HUES48 (cell line): ENCODE results near the gene COMMD10.

Experiments
- H3K27ac ChIP-seq: one replicate; pipeline ENCODE4 v1.7.0; 2013; ENCODE audit warnings: low read depth, low read length, inconsistent platforms
- H3K27me3 ChIP-seq: 2 replicates; pipeline ENCODE4 v1.6.1; 2013; ENCODE audit warnings: mild to moderate bottlenecking, low read length; ENCODE audit not compliant: control insufficient read depth, insufficient read depth
- H3K36me3 ChIP-seq: 2 replicates; pipeline ENCODE4 v1.6.1; 2013; ENCODE audit warnings: low read length; ENCODE audit not compliant: control insufficient read depth, insufficient read depth
- H3K4me1 ChIP-seq: 2 replicates; pipeline ENCODE4 v1.6.1; 2013; ENCODE audit warnings: mild to moderate bottlenecking, low read length; ENCODE audit not compliant: control insufficient read depth, insufficient read depth
- H3K4me3 ChIP-seq: 2 replicates; pipeline ENCODE4 v1.5.1; 2013; ENCODE audit warnings: mild to moderate bottlenecking, low read depth, low read length
- H3K9ac ChIP-seq: 2 replicates; pipeline ENCODE4 v1.6.1; 2013; ENCODE audit warnings: mild to moderate bottlenecking, low read depth, low read length, moderate library complexity
- H3K9me3 ChIP-seq: 2 replicates; pipeline ENCODE4 v1.6.1; 2013; ENCODE audit warnings: low read length; ENCODE audit not compliant: control insufficient read depth, insufficient read depth

The COMMD10 gene

GRCh38 chr5:116308391-116308790 lies 223.6 kb downstream of the COMMD10 start:
- no peak overlapping the region for H3K9ac ChIP-seq
- 0 out of 2 replicates have a peak, but pooled peaks cover 3% of the 10 kb centered on the region for H3K36me3 ChIP-seq
- H3K4me1 ChIP-seq, result peaks cover 7% of the 10 kb centered on the region
- H3K4me3 ChIP-seq, result no peak overlapping the region
- H3K27me3 ChIP-seq, result no peaks in the 10 kb centered on the region
- H3K9me3 ChIP-seq, result peaks cover 6% of the 10 kb centered on the region; the same call in 1 of the 2 replicates
- no peak overlapping the region for H3K27ac ChIP-seq

GRCh38 chr5:116313366-116313765 lies 228.5 kb downstream of the COMMD10 start:
- Histone ChIP-seq H3K4me3 (no peak overlapping the region), H3K9me3 (no peaks in the 10 kb centered on the region), H3K27ac (no peak overlapping the region), H3K9ac (no peak overlapping the region), H3K36me3 (no peaks in the 10 kb centered on the region), H3K4me1 (no peaks in the 10 kb centered on the region), H3K27me3 (no peaks in the 10 kb centered on the region)

GRCh38 chr5:116315531-116315930 lies 230.7 kb downstream of the COMMD10 start:
- no peak overlapping the region for H3K27ac ChIP-seq
- no peaks in the 10 kb centered on the region for H3K36me3 ChIP-seq
- H3K27me3 ChIP-seq, result no peaks in the 10 kb centered on the region
- H3K4me3 ChIP-seq, result no peak overlapping the region
- no peak overlapping the region for H3K9ac ChIP-seq
- no peaks in the 10 kb centered on the region for H3K4me1 ChIP-seq
- H3K9me3 ChIP-seq, result no peaks in the 10 kb centered on the region

- no peak overlapping the region for H3K9ac ChIP-seq
- no peaks in the 10 kb centered on the region for H3K36me3 ChIP-seq
- no peaks in the 10 kb centered on the region for H3K27me3 ChIP-seq
- H3K27ac ChIP-seq, result no peak overlapping the region
- H3K4me3 ChIP-seq, result no peak overlapping the region
- no peaks in the 10 kb centered on the region for H3K9me3 ChIP-seq
- no peaks in the 10 kb centered on the region for H3K4me1 ChIP-seq
Observed at GRCh38 chr5:116318091-116318854, 233.4 kb downstream of the COMMD10 start.

- H3K4me3 ChIP-seq, result no peak overlapping the region
- no peak overlapping the region for H3K27ac ChIP-seq
Observed at GRCh38 chr5:116320486-116320885, 235.7 kb downstream of the COMMD10 start.

GRCh38 chr5:116329503-116329902 lies 244.7 kb downstream of the COMMD10 start:
- Histone ChIP-seq H3K9ac (no peak overlapping the region), H3K27ac (no peak overlapping the region), H3K4me3 (no peak overlapping the region), H3K36me3 (no peaks in the 10 kb centered on the region), H3K4me1 (no peaks in the 10 kb centered on the region), H3K27me3 (no peaks in the 10 kb centered on the region), H3K9me3 (peaks cover 22% of the 10 kb centered on the region)

More at GRCh38 chr5:116320486-116320885, 235.7 kb downstream of the COMMD10 start:
- Histone ChIP-seq H3K36me3 (no peaks in the 10 kb centered on the region), H3K9me3 (no peaks in the 10 kb centered on the region), H3K9ac (no peak overlapping the region), H3K27me3 (no peaks in the 10 kb centered on the region), H3K4me1 (no peaks in the 10 kb centered on the region)

GRCh38 chr5:116340799-116341198 lies 256.0 kb downstream of the COMMD10 start:
- H3K36me3 ChIP-seq, result no peaks in the 10 kb centered on the region
- H3K4me1 ChIP-seq, result peaks cover 8% of the 10 kb centered on the region
- H3K27me3 ChIP-seq, result no peaks in the 10 kb centered on the region
- H3K4me3 ChIP-seq, result no peak overlapping the region
- H3K9me3 ChIP-seq, result 0 out of 2 replicates have a peak, but pooled peaks cover 2% of the 10 kb centered on the region
- H3K27ac ChIP-seq, result no peak overlapping the region
- H3K9ac ChIP-seq, result no peak overlapping the region
